Uterus (tissue), 2 donors: ENCODE data around the gene CDC73.

Experiments used
- CTCF ChIP-seq, 4 experiments: fragments of 200-600 bp in 2 of 4; fragments of 450-650 bp in 2 of 4; sonication (generic) in 2 of 4; IDR thresholded peaks; one replicate each; pipeline ENCODE4 v1.5.1; 2016 to 2019; ENCODE audit warnings: antibody characterized with exemption in 4 of 4, mild to moderate bottlenecking in 2 of 4, moderate library complexity in 1 of 4
- POLR2A ChIP-seq, 2 donors: fragments of 450-650 bp; IDR thresholded peaks; one replicate each; pipeline ENCODE4 v1.6.1; 2016; ENCODE audit warnings: antibody characterized with exemption in 2 of 2, mild to moderate bottlenecking in 1 of 2, moderate library complexity in 1 of 2

GRCh38 chr1:193303849-193304248, 182.0 kb downstream of the CDC73 start:
- TF ChIP-seq CTCF (IDR thresholded peaks at IDR 0.05) (no peak), POLR2A (IDR thresholded peaks at IDR 0.05) (no peak)
